Astrocyte of the hippocampus (primary cell): Measurements from ENCODE around the gene KBTBD13.

Experiments used
- DNase-seq: peaks from one replicate; pipeline ENCODE4 v3.0.0; 2011; ENCODE audit warnings: low read depth, low spot score

KBTBD13 gene

DNA sequence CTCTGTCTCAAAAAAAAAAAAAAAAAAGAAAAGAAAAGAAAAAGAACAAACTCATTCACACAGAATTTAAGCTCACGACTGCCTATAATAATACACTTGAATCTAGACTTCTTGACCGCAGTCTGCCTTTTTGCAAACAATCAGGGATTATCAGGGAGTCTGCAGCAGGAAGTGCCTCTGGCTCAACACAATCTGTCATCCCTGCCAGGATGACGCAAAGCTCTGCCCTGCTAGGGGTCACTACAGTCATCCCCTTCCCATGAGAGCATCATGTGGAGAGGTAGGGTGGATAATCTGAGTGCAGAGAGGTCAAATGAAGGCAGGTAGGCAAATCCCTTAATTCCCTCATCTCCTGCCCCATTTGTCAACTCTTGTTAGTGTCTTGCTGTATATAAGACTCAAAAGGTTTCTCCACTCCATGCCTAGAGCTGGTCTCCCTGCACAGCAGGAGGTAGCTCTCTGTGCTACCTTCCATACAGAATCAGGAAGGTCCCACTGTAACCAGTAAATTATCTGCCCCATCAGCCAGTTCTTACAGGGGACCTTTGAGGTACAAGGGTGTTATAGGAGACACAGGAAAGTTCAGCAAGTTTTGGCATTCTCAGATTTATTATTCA, 34.2 kb downstream of the KBTBD13 start:
- DNase-seq = no peak

DNA sequence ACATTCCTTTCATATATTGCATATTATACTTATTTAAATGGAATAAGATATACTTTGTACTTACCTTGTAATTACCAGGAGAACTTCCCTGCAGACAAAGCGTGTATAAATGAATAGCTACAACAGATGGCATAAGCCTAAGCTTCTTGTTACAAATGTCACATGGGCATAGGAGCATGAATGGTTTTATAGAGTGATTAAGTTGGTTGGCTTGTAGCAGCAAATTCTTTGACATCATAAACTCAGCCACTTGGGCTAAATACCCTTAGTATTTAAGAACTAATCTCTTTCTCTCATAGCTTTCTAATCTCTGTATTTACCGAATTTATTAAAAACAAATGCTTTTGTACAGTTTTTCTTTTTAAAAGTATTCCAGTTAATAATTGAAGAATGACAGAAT, 38.5 kb downstream of the KBTBD13 start, which contains the start of gene UBAP1L:
Gene UBAP1L, minus strand, starts transcription at position 115 of the 400 bp plus-strand sequence. CDS start 8,985 bp downstream, outside the sequence.
- no peak for DNase-seq

DNA sequence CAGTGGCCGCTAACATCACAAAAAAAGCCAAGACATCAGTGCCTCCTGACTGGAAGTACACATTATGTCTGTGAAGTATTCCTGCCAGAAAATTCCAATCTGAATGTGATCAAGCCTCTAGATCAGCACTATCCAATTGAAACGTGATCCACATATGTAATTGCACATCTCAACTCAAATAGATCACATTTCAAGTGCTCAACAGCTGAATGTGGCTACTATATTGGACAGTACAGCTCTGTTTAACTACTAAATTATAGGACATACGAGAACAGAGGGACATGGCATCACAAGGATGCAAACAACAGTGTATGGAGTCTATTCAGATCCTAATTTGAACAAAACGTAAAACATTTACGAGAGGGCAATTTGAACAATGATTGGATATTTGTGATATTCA, 39.0 kb downstream of the KBTBD13 start:
- no peak for DNase-seq
